Uterus (tissue), 4 donors: Measurements from ENCODE around the gene DUOXA1. TPM values are rescaled to one million over a fixed set of nuclear protein-coding genes. Genes with fewer than 3 reads are reported as not detected.
A peak's percentile ranks its signal among the peaks of the same experiment; 100 is the strongest.

Experiments
- DNase-seq, 2 donors: peaks; one replicate each; pipeline ENCODE4 v3.0.0-alpha.2; 2019 to 2020
- H3K27ac ChIP-seq, 2 donors: fragments of 200-600 bp; sonication (generic); 1 replicate in 1 of 2; 2 replicates in 1 of 2; pipeline ENCODE4 v1.5.1; 2016 to 2018
- H3K27me3 ChIP-seq, 2 donors: fragments of 200-600 bp; sonication (generic); one replicate each; pipeline ENCODE4 v1.5.1; 2018 to 2019; ENCODE audit warnings: control low read depth in 1 of 2
- H3K36me3 ChIP-seq, 2 donors: fragments of 200-600 bp; sonication (generic); one replicate each; pipeline ENCODE4 v1.5.1; 2019; ENCODE audit warnings: control low read depth in 1 of 2
- H3K4me1 ChIP-seq, 2 donors: fragments of 200-600 bp; sonication (generic); one replicate each; pipeline ENCODE4 v1.5.1; 2018 to 2019; ENCODE audit warnings: control low read depth in 1 of 2
- H3K4me3 ChIP-seq, 2 donors: fragments of 200-600 bp; sonication (generic); 1 replicate in 1 of 2; 2 replicates in 1 of 2; pipeline ENCODE4 v1.5.1; 2018 to 2019; ENCODE audit warnings: mild to moderate bottlenecking in 1 of 2
- H3K9me3 ChIP-seq, 2 donors: fragments of 200-600 bp; sonication (generic); one replicate each; pipeline ENCODE4 v1.5.1; 2019; ENCODE audit warnings: control low read depth in 1 of 2
- POLR2A ChIP-seq, 2 donors: fragments of 450-650 bp; IDR thresholded peaks; one replicate each; pipeline ENCODE4 v1.6.1; 2016; ENCODE audit warnings: antibody characterized with exemption in 2 of 2, mild to moderate bottlenecking in 1 of 2, moderate library complexity in 1 of 2
- intact Hi-C: fragments of 100-400 bp; cut with DNase I; formaldehyde crosslinking; loops from one replicate; pipeline ENCODE4 v1.15.1; 2023; ENCODE audit warnings: low total_unique reads
- total RNA-seq, 4 donors: library from RNA; depleted of rRNA in 3 of 4; stranded (reverse); fragments of >200 nt in 3 of 4; gene quantifications; one replicate each; pipeline versions ENCODE4 v1.1.0 to v1.2.4, GENCODE V29; 2014 to 2023
- TF ChIP-seq, protein P1 (sequence below), 4 experiments: fragments of 200-600 bp in 2 of 4; fragments of 450-650 bp in 2 of 4; sonication (generic) in 2 of 4; IDR thresholded peaks; one replicate each; pipeline ENCODE4 v1.5.1; 2016 to 2019; ENCODE audit warnings: antibody characterized with exemption in 4 of 4, mild to moderate bottlenecking in 2 of 4, moderate library complexity in 1 of 4
- donor health status: DM: yes; HTN: yes; CAD: no.

The DUOXA1 gene
- total RNA-seq, 4 donors from 2014 or later: 1.4 to 2.5 TPM; not detected in 2

DNA sequence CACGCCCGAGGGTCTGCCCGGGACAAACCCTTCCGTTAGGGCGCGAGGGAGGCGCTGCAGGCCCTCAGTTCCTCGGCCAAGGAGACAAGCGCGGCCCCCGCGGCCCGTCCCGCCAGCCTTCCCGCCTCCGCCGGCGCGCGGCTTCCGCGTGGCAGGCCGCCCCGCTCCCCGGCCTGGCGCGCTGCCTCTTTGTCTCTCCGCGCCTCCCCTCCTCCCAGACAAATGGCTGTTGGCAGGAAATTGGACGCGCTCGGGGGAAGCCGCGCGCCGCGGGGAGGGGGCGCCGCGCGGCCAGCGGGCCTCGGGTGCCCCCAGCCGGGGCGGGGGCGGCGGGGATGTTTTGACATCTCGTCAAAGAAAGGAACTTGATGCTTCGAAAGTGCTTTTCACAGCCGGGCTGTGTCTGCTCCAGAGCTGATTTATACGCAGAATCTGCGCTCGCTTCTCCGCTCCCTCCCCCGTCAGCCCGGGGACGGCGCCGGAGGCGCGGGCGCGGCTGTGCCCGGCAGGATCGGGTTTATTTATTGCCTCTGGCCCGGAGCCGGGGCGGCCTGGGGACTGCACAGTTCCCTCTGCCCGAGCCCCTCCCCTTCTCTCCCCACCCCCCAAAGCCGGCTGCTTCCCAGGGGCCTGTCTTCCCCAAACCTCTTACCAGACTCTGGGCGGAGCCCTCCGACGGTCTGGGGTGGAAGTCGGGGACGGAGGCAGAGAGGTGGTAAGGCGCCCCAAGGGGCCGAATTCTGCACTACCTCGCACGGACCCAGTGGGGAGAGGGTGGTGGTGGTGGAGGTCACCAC is 37.4 kb upstream of the DUOXA1 start:
- H3K9me3 ChIP-seq: no peaks in the 10 kb centered on the region
- peak overlapping the region; percentile 97 to 98 for H3K27ac ChIP-seq
- peak in 1 of 2 donors; percentile 48 for TF ChIP-seq POLR2A (IDR thresholded peaks at IDR 0.05)
- TF ChIP-seq, protein P1, sequence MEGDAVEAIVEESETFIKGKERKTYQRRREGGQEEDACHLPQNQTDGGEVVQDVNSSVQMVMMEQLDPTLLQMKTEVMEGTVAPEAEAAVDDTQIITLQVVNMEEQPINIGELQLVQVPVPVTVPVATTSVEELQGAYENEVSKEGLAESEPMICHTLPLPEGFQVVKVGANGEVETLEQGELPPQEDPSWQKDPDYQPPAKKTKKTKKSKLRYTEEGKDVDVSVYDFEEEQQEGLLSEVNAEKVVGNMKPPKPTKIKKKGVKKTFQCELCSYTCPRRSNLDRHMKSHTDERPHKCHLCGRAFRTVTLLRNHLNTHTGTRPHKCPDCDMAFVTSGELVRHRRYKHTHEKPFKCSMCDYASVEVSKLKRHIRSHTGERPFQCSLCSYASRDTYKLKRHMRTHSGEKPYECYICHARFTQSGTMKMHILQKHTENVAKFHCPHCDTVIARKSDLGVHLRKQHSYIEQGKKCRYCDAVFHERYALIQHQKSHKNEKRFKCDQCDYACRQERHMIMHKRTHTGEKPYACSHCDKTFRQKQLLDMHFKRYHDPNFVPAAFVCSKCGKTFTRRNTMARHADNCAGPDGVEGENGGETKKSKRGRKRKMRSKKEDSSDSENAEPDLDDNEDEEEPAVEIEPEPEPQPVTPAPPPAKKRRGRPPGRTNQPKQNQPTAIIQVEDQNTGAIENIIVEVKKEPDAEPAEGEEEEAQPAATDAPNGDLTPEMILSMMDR (IDR thresholded peaks at IDR 0.05): peak; percentile 38 to 81 (median 62)
- no peaks in the 10 kb centered on the region for H3K4me1 ChIP-seq
- intact Hi-C loops: no loop called here
- H3K36me3 ChIP-seq: no peaks in the 10 kb centered on the region
- H3K27me3 ChIP-seq: no peaks in the 10 kb centered on the region
- peak; percentile 89 to 91 for DNase-seq
- H3K4me3 ChIP-seq: peak overlapping the region; percentile 49 to 68

DNA sequence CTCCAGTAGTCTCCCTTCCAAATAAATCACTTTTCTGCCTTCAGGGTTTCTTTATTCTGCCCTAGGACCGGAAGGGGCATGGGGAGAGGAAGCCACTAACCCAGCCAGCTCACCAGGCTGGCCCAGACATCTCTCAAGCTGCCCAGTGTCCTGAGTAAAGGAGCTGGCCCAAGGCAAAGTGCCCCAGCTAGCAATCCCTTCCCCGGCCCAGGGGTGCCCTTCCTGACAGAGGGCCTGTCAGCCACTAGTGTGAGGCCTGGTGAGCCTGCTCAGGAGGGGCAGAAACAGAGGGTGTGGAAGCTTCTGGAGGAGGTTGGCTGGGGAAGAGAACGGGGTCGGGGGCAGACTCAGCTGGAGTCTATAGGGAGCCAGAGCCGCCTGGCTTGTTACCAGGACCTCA is 35.9 kb upstream of the DUOXA1 start:
- Histone ChIP-seq H3K4me1 (no peaks in the 10 kb centered on the region), H3K27me3 (no peaks in the 10 kb centered on the region), H3K9me3 (no peaks in the 10 kb centered on the region), H3K27ac (peak overlapping the region in 1 of 2 donors; percentile 98), H3K4me3 (no peak overlapping the region), H3K36me3 (no peaks in the 10 kb centered on the region)
- intact Hi-C loops: no loop called here
- no peak for TF ChIP-seq POLR2A (IDR thresholded peaks at IDR 0.05)
- TF ChIP-seq, protein P1 (IDR thresholded peaks at IDR 0.05): no peak
- no peak for DNase-seq

DNA sequence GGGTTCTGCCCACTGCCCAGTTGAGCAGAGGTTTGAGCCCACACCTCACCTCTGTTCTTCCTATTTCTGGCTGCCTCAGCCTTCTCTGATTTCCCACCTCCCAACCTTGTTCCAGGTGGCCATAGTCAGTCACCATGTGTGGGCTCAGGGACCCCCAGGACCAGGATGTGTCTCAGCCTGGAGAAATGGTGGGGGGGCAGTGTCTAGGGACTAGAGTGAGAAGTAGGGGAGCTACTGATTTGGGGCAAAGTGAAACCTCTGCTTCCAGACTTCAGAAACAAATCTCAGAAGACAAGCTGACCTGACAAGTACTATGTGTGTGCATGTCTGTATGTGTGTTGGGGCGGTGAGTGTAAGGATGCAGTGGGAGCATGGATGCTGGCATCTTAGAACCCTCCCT is 35.2 kb upstream of the DUOXA1 start:
- H3K9me3 ChIP-seq: no peaks in the 10 kb centered on the region
- H3K36me3 ChIP-seq: no peaks in the 10 kb centered on the region
- H3K27ac ChIP-seq: no peak overlapping the region
- no peak for DNase-seq
- H3K4me1 ChIP-seq: no peaks in the 10 kb centered on the region
- intact Hi-C loops: no loop called here
- no peaks in the 10 kb centered on the region for H3K27me3 ChIP-seq
- TF ChIP-seq POLR2A (IDR thresholded peaks at IDR 0.05): no peak
- H3K4me3 ChIP-seq: no peak overlapping the region

DNA sequence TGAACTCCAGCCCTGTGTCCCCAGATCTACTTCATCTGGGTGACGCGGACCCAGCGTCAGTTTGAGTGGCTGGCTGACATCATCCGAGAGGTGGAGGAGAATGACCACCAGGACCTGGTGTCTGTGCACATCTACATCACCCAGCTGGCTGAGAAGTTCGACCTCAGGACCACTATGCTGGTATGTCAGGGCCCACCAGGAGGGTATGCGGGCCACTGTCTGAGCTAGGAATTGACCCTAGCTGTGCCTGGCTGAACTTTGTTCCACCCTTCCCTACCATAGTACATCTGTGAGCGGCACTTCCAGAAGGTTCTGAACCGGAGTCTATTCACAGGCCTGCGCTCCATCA is 33.8 kb upstream of the DUOXA1 start:
- Histone ChIP-seq H3K9me3 (no peaks in the 10 kb centered on the region), H3K4me1 (no peaks in the 10 kb centered on the region), H3K27me3 (no peaks in the 10 kb centered on the region), H3K4me3 (no peak overlapping the region), H3K27ac (no peak overlapping the region), H3K36me3 (no peaks in the 10 kb centered on the region)
- intact Hi-C loops: no loop called here
- TF ChIP-seq POLR2A (IDR thresholded peaks at IDR 0.05): no peak
- TF ChIP-seq, protein P1 (IDR thresholded peaks at IDR 0.05): no peak
- no peak for DNase-seq

DNA sequence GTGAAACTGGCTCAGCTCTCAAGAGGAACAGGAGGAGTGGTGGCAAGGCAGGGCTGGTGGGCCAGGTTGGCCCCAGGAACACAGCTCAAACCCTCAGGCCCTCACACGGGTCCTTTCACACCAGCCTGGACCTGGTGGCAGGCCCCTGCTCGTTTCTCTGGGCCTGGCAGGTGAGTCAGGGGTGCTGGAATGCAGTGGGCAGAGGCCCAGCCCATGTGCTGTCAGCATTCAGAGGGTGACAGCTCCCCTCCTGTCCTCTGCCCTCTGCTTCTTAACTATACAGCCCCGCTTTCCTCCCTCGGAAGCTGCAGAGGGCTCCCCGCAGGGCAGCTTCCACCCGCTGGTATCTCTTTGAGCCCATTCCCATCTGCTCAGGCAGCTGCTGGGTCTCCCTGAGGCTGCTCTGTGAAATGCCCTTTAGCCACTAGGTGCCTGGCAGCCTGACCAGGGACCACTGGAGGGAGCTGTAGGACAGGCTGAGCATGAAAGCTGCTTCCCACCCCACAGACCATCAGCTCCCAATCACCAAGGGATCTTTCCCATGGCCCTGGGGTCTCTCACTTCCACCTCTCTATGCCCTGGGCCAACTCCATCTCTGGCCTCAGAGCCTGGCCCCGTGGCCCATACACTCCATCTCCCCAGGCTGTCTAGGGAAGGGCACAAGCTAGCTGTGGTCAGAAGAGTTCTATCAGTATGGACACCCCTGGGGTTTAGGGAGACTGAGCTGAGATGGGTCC is 33.3 kb upstream of the DUOXA1 start:
- TF ChIP-seq, protein P1 (IDR thresholded peaks at IDR 0.05): peak; percentile 76 to 93 (median 86)
- TF ChIP-seq POLR2A (IDR thresholded peaks at IDR 0.05): no peak
- Histone ChIP-seq H3K9me3 (no peaks in the 10 kb centered on the region), H3K27ac (no peak overlapping the region), H3K4me3 (no peak overlapping the region), H3K4me1 (no peaks in the 10 kb centered on the region), H3K36me3 (no peaks in the 10 kb centered on the region), H3K27me3 (no peaks in the 10 kb centered on the region)
- intact Hi-C loops: no loop called here
- peak; percentile 79 to 81 for DNase-seq
